Fibroblast of villous mesenchyme (primary cell): ENCODE results near the gene TGFB1. TPM values are rescaled to one million over a fixed set of nuclear protein-coding genes. Genes with fewer than 3 reads are reported as not detected.

Experiments used
- DNase-seq: peaks from one replicate; pipeline ENCODE4 v3.0.0-alpha.2; 2010; ENCODE audit warnings: low read depth
- H3K4me3 ChIP-seq: 2 replicates; pipeline ENCODE4 v1.5.1; 2011; ENCODE audit warnings: low read depth, mild to moderate bottlenecking, low read length
- total RNA-seq: library from RNA; depleted of rRNA; stranded (reverse); fragments of >200 nt; gene quantifications from 2 replicates; pipeline ENCODE4 v1.2.3, GENCODE V29; 2012
- TF ChIP-seq, protein P1 (sequence below): IDR thresholded peaks from 2 replicates; pipeline ENCODE4 v1.5.1; 2012; ENCODE audit warnings: low read depth, mild to moderate bottlenecking, low read length; ENCODE audit not compliant: insufficient read depth

Gene TGFB1
- total RNA-seq, 1 donor = 7.8 TPM

- no peak overlapping the region for H3K4me3 ChIP-seq
- TF ChIP-seq, protein P1, sequence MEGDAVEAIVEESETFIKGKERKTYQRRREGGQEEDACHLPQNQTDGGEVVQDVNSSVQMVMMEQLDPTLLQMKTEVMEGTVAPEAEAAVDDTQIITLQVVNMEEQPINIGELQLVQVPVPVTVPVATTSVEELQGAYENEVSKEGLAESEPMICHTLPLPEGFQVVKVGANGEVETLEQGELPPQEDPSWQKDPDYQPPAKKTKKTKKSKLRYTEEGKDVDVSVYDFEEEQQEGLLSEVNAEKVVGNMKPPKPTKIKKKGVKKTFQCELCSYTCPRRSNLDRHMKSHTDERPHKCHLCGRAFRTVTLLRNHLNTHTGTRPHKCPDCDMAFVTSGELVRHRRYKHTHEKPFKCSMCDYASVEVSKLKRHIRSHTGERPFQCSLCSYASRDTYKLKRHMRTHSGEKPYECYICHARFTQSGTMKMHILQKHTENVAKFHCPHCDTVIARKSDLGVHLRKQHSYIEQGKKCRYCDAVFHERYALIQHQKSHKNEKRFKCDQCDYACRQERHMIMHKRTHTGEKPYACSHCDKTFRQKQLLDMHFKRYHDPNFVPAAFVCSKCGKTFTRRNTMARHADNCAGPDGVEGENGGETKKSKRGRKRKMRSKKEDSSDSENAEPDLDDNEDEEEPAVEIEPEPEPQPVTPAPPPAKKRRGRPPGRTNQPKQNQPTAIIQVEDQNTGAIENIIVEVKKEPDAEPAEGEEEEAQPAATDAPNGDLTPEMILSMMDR = no peak
- no peak for DNase-seq
These were observed 9.6 kb downstream of the TGFB1 start for GRCh38 chr19:41344162-41344561.

DNA sequence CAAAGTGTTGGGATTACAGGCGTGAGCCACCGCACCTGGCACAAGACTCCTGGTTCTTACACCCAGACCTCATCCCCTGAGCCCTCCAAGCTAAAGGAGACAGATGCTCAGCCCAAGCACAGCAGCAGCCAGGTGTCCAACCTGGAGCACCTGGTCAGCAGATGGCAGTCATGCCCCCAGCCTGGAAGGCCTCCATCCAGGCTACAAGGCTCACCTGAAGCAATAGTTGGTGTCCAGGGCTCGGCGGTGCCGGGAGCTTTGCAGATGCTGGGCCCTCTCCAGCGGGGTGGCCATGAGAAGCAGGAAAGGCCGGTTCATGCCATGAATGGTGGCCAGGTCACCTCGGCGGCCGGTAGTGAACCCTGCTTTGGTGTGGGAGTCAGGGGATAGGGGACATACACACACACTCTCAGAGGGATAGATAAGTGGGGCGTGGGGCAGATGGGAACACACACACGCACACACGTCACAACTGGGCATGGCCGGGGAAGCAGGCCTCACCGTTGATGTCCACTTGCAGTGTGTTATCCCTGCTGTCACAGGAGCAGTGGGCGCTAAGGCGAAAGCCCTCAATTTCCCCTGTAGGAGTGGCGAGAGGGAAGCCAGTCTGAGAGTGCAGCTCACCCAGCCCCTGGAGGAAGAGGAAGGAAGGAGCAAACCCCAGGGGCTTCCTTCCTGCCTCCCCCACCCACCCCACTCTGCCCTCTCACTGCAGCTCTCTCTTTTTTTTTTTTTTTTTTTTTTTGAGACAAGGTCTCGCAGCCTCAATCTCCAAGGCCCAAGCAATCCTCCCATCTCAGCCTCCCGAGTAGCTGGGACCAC, 11.8 kb downstream of the TGFB1 start:
- TF ChIP-seq, protein P1 = no peak
- no peak for DNase-seq
- no peak overlapping the region for H3K4me3 ChIP-seq

- DNase-seq = no peak
- TF ChIP-seq, protein P1 = no peak
- no peak overlapping the region for H3K4me3 ChIP-seq
These were observed 13.8 kb downstream of the TGFB1 start for GRCh38 chr19:41339936-41340335.

DNA sequence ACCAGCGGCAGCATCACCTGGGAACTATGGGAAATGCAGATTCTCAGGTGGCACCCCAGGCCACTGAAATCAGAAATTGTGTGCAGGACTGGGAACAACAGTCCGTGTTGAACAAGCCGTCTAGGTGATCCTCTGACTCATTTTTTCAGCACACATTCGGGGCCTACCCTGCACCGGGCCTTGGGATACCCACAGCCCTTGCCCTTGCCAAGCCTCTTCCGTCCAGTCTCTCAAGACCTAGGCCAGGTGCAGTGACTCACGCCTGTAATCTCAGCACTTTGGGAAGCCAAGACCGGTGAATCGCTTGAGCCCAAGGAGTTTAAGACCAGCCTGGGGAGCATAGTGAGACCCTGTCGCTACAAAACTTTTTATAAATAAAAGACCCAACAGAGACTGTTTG, 18.3 kb downstream of the TGFB1 start:
- TF ChIP-seq, protein P1 = no peak
- DNase-seq = no peak
- no peak overlapping the region for H3K4me3 ChIP-seq

GRCh38 chr19:41334793-41335192, 18.9 kb downstream of the TGFB1 start:
- TF ChIP-seq, protein P1 = no peak
- H3K4me3 ChIP-seq = no peak overlapping the region
- no peak for DNase-seq

DNA sequence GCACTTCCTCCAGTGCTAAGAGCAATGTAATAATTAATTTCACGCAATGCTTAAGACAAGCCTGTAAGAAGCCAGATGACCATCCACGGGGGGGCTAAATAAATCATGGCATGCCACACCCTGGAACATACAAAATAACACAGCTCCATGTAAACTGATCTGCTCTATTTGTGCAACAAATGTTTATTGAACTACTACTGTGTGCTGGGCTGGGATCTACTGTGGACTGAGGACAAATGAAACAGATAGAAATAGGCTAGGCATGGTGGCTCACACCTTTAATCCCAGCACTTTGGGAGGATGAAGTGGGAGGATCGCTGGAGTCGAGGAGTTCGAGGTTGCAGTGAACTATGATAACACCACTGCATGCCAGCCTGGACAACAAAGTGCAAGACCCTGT, 21.3 kb downstream of the TGFB1 start:
- TF ChIP-seq, protein P1 = no peak
- H3K4me3 ChIP-seq = no peak overlapping the region

DNA sequence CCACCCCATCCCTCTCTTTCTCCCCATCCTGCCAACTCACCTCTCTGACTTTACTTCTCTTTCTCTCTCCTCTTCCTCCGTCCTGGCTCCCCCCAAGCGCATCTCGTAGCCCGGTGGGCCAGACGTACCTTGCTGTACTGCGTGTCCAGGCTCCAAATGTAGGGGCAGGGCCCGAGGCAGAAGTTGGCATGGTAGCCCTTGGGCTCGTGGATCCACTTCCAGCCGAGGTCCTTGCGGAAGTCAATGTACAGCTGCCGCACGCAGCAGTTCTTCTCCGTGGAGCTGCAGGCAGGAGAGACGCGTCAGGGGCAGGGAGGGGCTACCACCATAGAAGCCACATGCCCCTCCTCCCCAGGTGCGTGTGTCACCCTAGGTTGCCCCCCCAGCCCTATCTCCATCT, 21.7 kb downstream of the TGFB1 start:
- no peak for DNase-seq
- H3K4me3 ChIP-seq = no peak overlapping the region
- TF ChIP-seq, protein P1 = no peak

More for the DNA sequence above, 21.3 kb downstream of the TGFB1 start:
- DNase-seq = no peak
